Heart left ventricle (tissue), 16 donors: ENCODE results near the gene POLR1D. TPM values are rescaled to one million over a fixed set of nuclear protein-coding genes. Genes with fewer than 3 reads are reported as not detected.

ENCODE experiments used
- ATAC-seq, 4 donors: fragments of 200-7000 bp; cut with Tn5 transposase; one replicate each; pipeline ENCODE4 v1.9.1; 2020 to 2022; ENCODE audit warnings: moderate library complexity in 4 of 4, mild to moderate bottlenecking in 3 of 4, moderate number of reproducible peaks in 1 of 4
- DNase-seq, 5 donors: peaks; one replicate each; pipeline ENCODE4 v3.0.0-alpha.2; 2020
- H3K27ac ChIP-seq, 12 donors: fragments of 200-600 bp; sonication (generic) in 4 of 12; one replicate each; pipeline versions ENCODE4 v1.5.0 to v1.8.0; 2016 to 2022; ENCODE audit warnings: mild to moderate bottlenecking in 2 of 12
- H3K27me3 ChIP-seq, 9 donors: fragments of 200-600 bp; sonication (generic) in 2 of 9; one replicate each; pipeline versions ENCODE4 v1.5.1 to v1.8.0; 2016 to 2022; ENCODE audit warnings: mild to moderate bottlenecking in 3 of 9
- H3K36me3 ChIP-seq, 9 donors: fragments of 200-600 bp; sonication (generic) in 2 of 9; one replicate each; pipeline versions ENCODE4 v1.5.0 to v1.8.0; 2018 to 2022; ENCODE audit warnings: mild to moderate bottlenecking in 2 of 9
- H3K4me1 ChIP-seq, 12 donors: fragments of 200-600 bp; sonication (generic) in 4 of 12; one replicate each; pipeline versions ENCODE4 v1.5.0 to v1.8.0; 2016 to 2022; ENCODE audit warnings: mild to moderate bottlenecking in 3 of 12
- H3K4me3 ChIP-seq, 12 donors: fragments of 200-600 bp; sonication (generic) in 4 of 12; one replicate each; pipeline versions ENCODE4 v1.5.0 to v1.8.0; 2017 to 2022; ENCODE audit warnings: mild to moderate bottlenecking in 9 of 12, moderate library complexity in 4 of 12
- H3K9me3 ChIP-seq, 12 donors: fragments of 200-600 bp; sonication (generic) in 4 of 12; one replicate each; pipeline versions ENCODE4 v1.5.0 to v1.8.0; 2016 to 2022; ENCODE audit warnings: mild to moderate bottlenecking in 1 of 12
- CTCF ChIP-seq, 12 donors: fragments of 200-600 bp; sonication (generic) in 4 of 12; IDR thresholded peaks; one replicate each; pipeline versions ENCODE4 v1.5.0 to v1.8.0; 2018 to 2022; ENCODE audit warnings: antibody characterized with exemption in 12 of 12, mild to moderate bottlenecking in 5 of 12
- POLR2A ChIP-seq, 2 donors: fragments of 450-650 bp; IDR thresholded peaks; one replicate each; pipeline ENCODE4 v1.6.1; 2017; ENCODE audit warnings: antibody characterized with exemption in 2 of 2, mild to moderate bottlenecking in 2 of 2, moderate library complexity in 2 of 2
- WGBS, 4 donors: extraction: QIAGEN DNeasy Blood & Tissue Kit in 2 of 4; methylation state at CpG; one replicate each; pipeline versions ENCODE4 v1.1.5 to v1.1.7; 2013 to 2018; 5-methylcytosine and 5-hydroxymethylcytosine counted together
- intact Hi-C, 10 donors: fragments of 100-400 bp; cut with DNase I; formaldehyde crosslinking; loops; one replicate each; pipeline versions ENCODE4 v1.11.1 to v1.14.2; 2022
- polyA plus RNA-seq, 2 donors: library from polyadenylated mRNA; stranded (reverse); fragments of 200-250 nt; gene quantifications; one replicate each; pipeline ENCODE4 v1.2.3, GENCODE V29; 2013
- total RNA-seq, 9 donors: library from RNA; depleted of rRNA in 2 of 9; stranded (reverse); fragments of >200 nt in 2 of 9; fragmentation: NEBNext Ultra II Directional in 3 of 9; extraction: Animal tissue kit (Norgen Biotek cat#: 25700) in 3 of 9; gene quantifications; one replicate each; pipeline versions ENCODE4 v1.1.0 to v1.2.4, GENCODE V29; 2016 to 2023
- donor health status: ischemic (EF 13 %, LVEDD 7.1; RV severe dilation, severe dysfunction).
- donor health status: healthy with polysubstance abuse.
- donor health status: DM: no; HTN: yes; CAD: no.
- donor health status: DM: no; HTN: no; CAD: no.
- donor health status: ischemic (EF 25% LVEDD 6.9; RV normal size, moderate dysfunction).
- donor health status: ischemic (EF 25% LVEDD 5.7; RV mildly dilated, moderate dysfunction).
- donor health status: healthy.
- donor health status: DM: yes; HTN: yes; CAD: no.
- donor health status: ischemic (EF 35%, LVEDD 5.7; RV mildly dilated, moderate dysfunction).
- donor health status: nonischemic (EF 11% LVEDD 7.7; RV severe dilation, severe dysfunction).
- donor health status: DM: yes; HTN: yes; CAD: no.
- donor health status: PGD.
- donor health status: ischemic (EF 29% LVEDD 5.4; RV normal size, mild dysfunction).
- donor health status: nonischemic (EF 23%, LVEDD 6.1; RV moderate dilation, normal function).

The POLR1D gene
- total and polyA plus RNA-seq, 11 donors = 68.4 to 152 (median 87.4) TPM

GRCh38 chr13:27613628-27614027 lies 8.1 kb upstream of the POLR1D start:
- no peak overlapping the region for H3K27ac ChIP-seq
- WGBS, 4 donors = 90 to 98% (median 92%) methylated on average over 7 of the region's 7 CpGs
- intact Hi-C loops = loop anchor here in 1 of 10 donors (10.0 kb wide), 1 partner anchor 49 kb away; no protein-coding TSS in a partner anchor

DNA sequence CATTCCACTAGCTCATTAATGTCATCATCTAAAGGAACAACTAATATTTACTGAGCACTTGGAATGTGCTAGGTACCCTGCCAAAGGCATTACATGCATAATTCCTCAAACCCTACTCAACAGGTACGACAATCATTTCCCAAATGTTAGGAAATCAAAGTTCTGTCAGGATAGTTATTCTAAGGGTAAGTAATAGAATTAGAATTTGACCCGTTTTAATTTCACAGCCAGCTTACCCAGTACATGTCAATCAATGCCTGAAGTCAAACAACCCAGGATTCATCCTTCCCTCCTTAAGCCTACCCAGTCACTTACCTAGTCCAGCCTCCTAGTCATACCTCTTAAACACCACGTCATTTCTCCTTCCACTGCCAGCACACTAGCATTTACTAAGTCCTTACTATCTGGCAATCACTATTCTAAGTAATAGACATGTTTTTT lies 3.8 kb upstream of the POLR1D start:
- 74 to 81% (median 76%) methylated on average over 3 of the region's 3 CpGs for WGBS, 4 donors
- Histone ChIP-seq H3K27me3 (no peaks in the 10 kb centered on the region), H3K27ac (peak overlapping the region in 4 of 12 donors; percentile 95 to 98 (median 98)), H3K9me3 (peaks cover 0 to 20% (median 6%) of the 10 kb centered on the region in 12 donors), H3K36me3 (peaks cover 0 to 3% (median under 1%) of the 10 kb centered on the region in 9 donors), H3K4me3 (peak overlapping the region in 8 of 12 donors; percentile 66 to 98 (median 90)), H3K4me1 (peaks cover 0 to 42% (median 28%) of the 10 kb centered on the region in 12 donors)
- ATAC-seq (no peak), DNase-seq (no peak)
- intact Hi-C loops = loop anchor here in 3 of 10 donors (5.0 to 10.0 kb wide), 3 partner anchors 46 to 53 kb away; no protein-coding TSS in a partner anchor
- no peak for TF ChIP-seq POLR2A (IDR thresholded peaks at IDR 0.05)
- no peak for TF ChIP-seq CTCF (IDR thresholded peaks at IDR 0.05)

More at GRCh38 chr13:27613628-27614027, 8.1 kb upstream of the POLR1D start:
- no peak for TF ChIP-seq CTCF (IDR thresholded peaks at IDR 0.05)
- TF ChIP-seq POLR2A (IDR thresholded peaks at IDR 0.05) = no peak
- Histone ChIP-seq H3K4me1 (peaks cover 0 to 34% (median 18%) of the 10 kb centered on the region in 12 donors), H3K27me3 (no peaks in the 10 kb centered on the region), H3K36me3 (peaks cover 0 to 3% (median 0%) of the 10 kb centered on the region in 9 donors), H3K4me3 (no peak overlapping the region), H3K9me3 (peaks cover 0 to 24% (median 6%) of the 10 kb centered on the region in 12 donors)
- ATAC-seq = no peak
- no peak for DNase-seq

GRCh38 chr13:27619093-27619727 lies 2.5 kb upstream of the POLR1D start:
- Histone ChIP-seq H3K9me3 (peaks cover 0 to 15% (median 6%) of the 10 kb centered on the region in 12 donors), H3K27ac (peak overlapping the region in 11 of 12 donors; percentile 88 to 98 (median 96)), H3K4me1 (peaks cover 0 to 48% (median 33%) of the 10 kb centered on the region in 12 donors), H3K4me3 (peak overlapping the region; percentile 66 to 98 (median 90)), H3K27me3 (no peaks in the 10 kb centered on the region), H3K36me3 (peaks cover 0 to 14% (median 5%) of the 10 kb centered on the region in 9 donors)
- WGBS, 4 donors = 8 to 12% (median 9%) methylated on average over 10 of the region's 10 CpGs
- no peak for TF ChIP-seq CTCF (IDR thresholded peaks at IDR 0.05)
- TF ChIP-seq POLR2A (IDR thresholded peaks at IDR 0.05) = no peak
- no peak for DNase-seq
- intact Hi-C loops = loop anchor here in 3 of 10 donors (5.0 to 10.0 kb wide), 3 partner anchors 47 to 54 kb away; no protein-coding TSS in a partner anchor
- no peak for ATAC-seq
